Stimulated activated CD4-positive, alpha-beta T cell treated with anti-CD3 and anti-CD28 coated beads, Interleukin-15, amount 100 ng/mL, for 24 hours (primary cell): ENCODE data around the gene FFAR3.
"Not testable (repeated sequence)": the region's sequence is repeated elsewhere in the genome, so short reads cannot be mapped to it uniquely, and the experiment has no call there.

ENCODE experiments used
- DNase-seq: peaks from one replicate; pipeline ENCODE4 v3.0.0-alpha.2; 2020

Gene FFAR3

GRCh38 chr19:35378356-35378755 lies 20.1 kb downstream of the FFAR3 start:
- DNase-seq, result no peak

GRCh38 chr19:35379545-35379944 lies 21.3 kb downstream of the FFAR3 start:
- DNase-seq, result not testable (repeated sequence)

GRCh38 chr19:35379992-35380391 lies 21.7 kb downstream of the FFAR3 start:
- DNase-seq, result no peak

- no peak for DNase-seq
Observed at GRCh38 chr19:35380450-35381124, 22.3 kb downstream of the FFAR3 start.

GRCh38 chr19:35381318-35381717 lies 23.1 kb downstream of the FFAR3 start:
- DNase-seq, result no peak

GRCh38 chr19:35381926-35382325 lies 23.7 kb downstream of the FFAR3 start:
- DNase-seq, result no peak

GRCh38 chr19:35383536-35383935 lies 25.3 kb downstream of the FFAR3 start:
- DNase-seq, result no peak

GRCh38 chr19:35388277-35389054 lies 30.2 kb downstream of the FFAR3 start:
- DNase-seq, result no peak

- DNase-seq, result no peak
Observed at GRCh38 chr19:35389192-35389861, 31.1 kb downstream of the FFAR3 start.

GRCh38 chr19:35392742-35393715 lies 34.8 kb downstream of the FFAR3 start:
- DNase-seq, result no peak

GRCh38 chr19:35395382-35396199 lies 37.3 kb downstream of the FFAR3 start:
- DNase-seq, result no peak

GRCh38 chr19:35396240-35396885 lies 38.1 kb downstream of the FFAR3 start:
- no peak for DNase-seq

- no peak for DNase-seq
Observed at GRCh38 chr19:35397064-35397463, 38.8 kb downstream of the FFAR3 start.

GRCh38 chr19:35398570-35398969 lies 40.3 kb downstream of the FFAR3 start:
- no peak for DNase-seq

GRCh38 chr19:35399231-35399630 lies 41.0 kb downstream of the FFAR3 start:
- no peak for DNase-seq

GRCh38 chr19:35399948-35400772 lies 41.9 kb downstream of the FFAR3 start:
- no peak for DNase-seq

- no peak for DNase-seq
Observed at GRCh38 chr19:35400773-35401100, 42.5 kb downstream of the FFAR3 start.

GRCh38 chr19:35401416-35401815 lies 43.2 kb downstream of the FFAR3 start:
- DNase-seq, result not testable (repeated sequence)

- DNase-seq, result no peak
Observed at GRCh38 chr19:35403116-35403760, 45.0 kb downstream of the FFAR3 start.
